H1 (cell line): ENCODE data around the gene EIPR1. TPM values are rescaled to one million over a fixed set of nuclear protein-coding genes. Genes with fewer than 3 reads are reported as not detected.

Experiments
- CTCF ChIA-PET: fragments of 300-600 bp; sonication (Branson Sonifier 250); formaldehyde crosslinking; loops from one replicate; lab custom pipeline; 2021; ENCODE audit not compliant: partially characterized antibody; lab: Charles Lee
- POLR2A ChIA-PET: fragments of 300-600 bp; sonication (Branson Sonifier 250); formaldehyde crosslinking; loops from one replicate; lab custom pipeline; 2021; ENCODE audit warnings: inconsistent platforms; ENCODE audit not compliant: partially characterized antibody; lab: Charles Lee
- DNase-seq, 2 experiments: peaks; one replicate each; pipeline versions ENCODE4 v3.0.0 to v3.0.0-alpha.2; 2010 to 2022; ENCODE audit warnings: low spot score in 2 of 2, low read depth in 1 of 2, mixed read lengths in 1 of 2
- FAIRE-seq: peaks from 2 replicates; lab custom pipeline; 2011; peaks lifted over from hg19 to GRCh38; lab: Jason Lieb, UNC
- H2AFZ ChIP-seq: 2 replicates; pipeline ENCODE4 v1.8.1; 2012; ENCODE audit warnings: low read length, inconsistent platforms
- H2AK5ac ChIP-seq: 2 replicates; pipeline ENCODE4 v1.6.1; 2013; ENCODE audit warnings: low read depth, low read length
- H2BK120ac ChIP-seq: replicated peaks from 2 replicates; pipeline ENCODE3; 2013; ENCODE audit warnings: low read depth, low read length, inconsistent platforms
- H2BK12ac ChIP-seq: 2 replicates; pipeline ENCODE4 v1.6.1; 2013; ENCODE audit warnings: low read depth, low read length
- H2BK15ac ChIP-seq: 2 replicates; pipeline ENCODE4 v1.6.1; 2013; ENCODE audit warnings: low read length
- H2BK20ac ChIP-seq: 2 replicates; pipeline ENCODE4 v1.6.1; 2013; ENCODE audit warnings: low read length
- H2BK5ac ChIP-seq: 2 replicates; pipeline ENCODE4 v1.6.1; 2013; ENCODE audit warnings: low read depth, low read length
- H3K14ac ChIP-seq: 2 replicates; pipeline ENCODE4 v1.6.1; 2013; ENCODE audit warnings: inconsistent platforms; ENCODE audit not compliant: insufficient read length
- H3K18ac ChIP-seq: 2 replicates; pipeline ENCODE4 v1.6.1; 2013; ENCODE audit warnings: low read length; ENCODE audit errors: extremely low read depth
- H3K23ac ChIP-seq: 2 replicates; pipeline ENCODE4 v1.6.1; 2013; ENCODE audit warnings: inconsistent platforms; ENCODE audit not compliant: insufficient read length
- H3K23me2 ChIP-seq: 2 replicates; pipeline ENCODE4 v1.6.1; 2013; ENCODE audit warnings: low read depth, low read length
- H3K27ac ChIP-seq: 2 replicates; pipeline ENCODE4 v1.6.1; 2011; ENCODE audit warnings: low read depth, low read length, inconsistent platforms
- H3K27me3 ChIP-seq, 4 experiments: replicated peaks in 1 of 4; 1 replicate in 1 of 4; 2 replicates in 3 of 4; pipeline versions ENCODE4 v1.6.1 to v1.8.1; 2011 to 2013; ENCODE audit warnings: low read length in 3 of 4, mild to moderate bottlenecking in 3 of 4, inconsistent platforms in 2 of 4, mixed read lengths in 2 of 4, moderate library complexity in 1 of 4; ENCODE audit not compliant: control insufficient read depth in 3 of 4, insufficient read depth in 3 of 4; ENCODE audit errors: extremely low read depth in 1 of 4
- H3K36me3 ChIP-seq, 4 experiments: 2 replicates each; pipeline versions ENCODE4 v1.6.1 to v1.8.1; 2011 to 2013; ENCODE audit warnings: mild to moderate bottlenecking in 4 of 4, low read length in 3 of 4, moderate library complexity in 2 of 4, control low read depth in 1 of 4, inconsistent platforms in 1 of 4; ENCODE audit not compliant: insufficient read depth in 4 of 4, control insufficient read depth in 2 of 4
- H3K4ac ChIP-seq: replicated peaks from 2 replicates; pipeline ENCODE3; 2013; ENCODE audit warnings: low read length, low read depth, mixed read lengths, inconsistent platforms; ENCODE audit not compliant: insufficient read length
- H3K4me1 ChIP-seq, 4 experiments: replicated peaks in 1 of 4; 1 replicate in 1 of 4; 2 replicates in 3 of 4; pipeline versions ENCODE4 v1.6.1 to v1.8.1; 2011 to 2013; ENCODE audit warnings: low read length in 3 of 4, inconsistent platforms in 2 of 4, mixed read lengths in 1 of 4; ENCODE audit not compliant: insufficient read depth in 4 of 4, control insufficient read depth in 3 of 4
- H3K4me2 ChIP-seq, 2 experiments: 2 replicates each; pipeline versions ENCODE4 v1.6.1 to v1.8.1; 2011 to 2013; ENCODE audit warnings: low read depth in 2 of 2, low read length in 2 of 2, control low read depth in 1 of 2, inconsistent platforms in 1 of 2, mild to moderate bottlenecking in 1 of 2; ENCODE audit not compliant: insufficient read depth in 1 of 2
- H3K4me3 ChIP-seq, 4 experiments: fragments of 200-600, 300-600 bp in 1 of 4; sonication (generic), shearing (Covaris generic), sonication (Bioruptor Twin) in 1 of 4; 2 replicates each; pipeline versions ENCODE4 v1.5.1 to v1.8.1; 2011 to 2016; ENCODE audit warnings: low read length in 4 of 4, low read depth in 3 of 4, control low read depth in 2 of 4, inconsistent platforms in 2 of 4, mild to moderate bottlenecking in 2 of 4, mixed read lengths in 1 of 4, moderate library complexity in 1 of 4; ENCODE audit not compliant: insufficient read depth in 2 of 4; ENCODE audit errors: extremely low read depth in 1 of 4
- H3K56ac ChIP-seq: replicated peaks from 2 replicates; pipeline ENCODE3; 2013; ENCODE audit warnings: low read depth, mild to moderate bottlenecking, mixed read lengths, low read length, inconsistent platforms; ENCODE audit not compliant: insufficient read length
- H3K79me1 ChIP-seq: 2 replicates; pipeline ENCODE4 v1.6.1; 2013; ENCODE audit warnings: low read depth, low read length, control low read depth
- H3K79me2 ChIP-seq, 2 experiments: 2 replicates each; pipeline versions ENCODE4 v1.6.1 to v1.8.1; 2012 to 2013; ENCODE audit warnings: low read length in 2 of 2, mild to moderate bottlenecking in 2 of 2, inconsistent platforms in 1 of 2; ENCODE audit not compliant: insufficient read depth in 2 of 2, control insufficient read depth in 1 of 2
- H3K9ac ChIP-seq, 4 experiments: replicated peaks in 1 of 4; 1 replicate in 1 of 4; 2 replicates in 3 of 4; pipeline versions ENCODE4 v1.6.1 to v1.8.1; 2011 to 2013; ENCODE audit warnings: low read depth in 3 of 4, low read length in 3 of 4, control low read depth in 2 of 4, mild to moderate bottlenecking in 2 of 4, moderate library complexity in 2 of 4, inconsistent platforms in 1 of 4; ENCODE audit errors: extremely low read depth in 1 of 4
- H3K9me3 ChIP-seq, 2 experiments: 2 replicates each; pipeline versions ENCODE4 v1.6.1 to v1.8.1; 2012 to 2013; ENCODE audit warnings: mild to moderate bottlenecking in 2 of 2, moderate library complexity in 2 of 2, control low read depth in 1 of 2, inconsistent platforms in 1 of 2, low read depth in 1 of 2, low read length in 1 of 2, mixed read lengths in 1 of 2; ENCODE audit not compliant: insufficient read depth in 2 of 2
- H4K20me1 ChIP-seq, 2 experiments: replicated peaks in 1 of 2; 2 replicates each; pipeline versions ENCODE3 to v1.8.1; 2011 to 2013; ENCODE audit warnings: inconsistent platforms in 2 of 2, low read length in 2 of 2, mild to moderate bottlenecking in 1 of 2; ENCODE audit not compliant: insufficient read depth in 2 of 2, control insufficient read depth in 1 of 2
- H4K5ac ChIP-seq: 2 replicates; pipeline ENCODE4 v1.6.1; 2013; ENCODE audit warnings: low read length, low read depth, mixed read lengths, inconsistent platforms; ENCODE audit not compliant: insufficient read length
- H4K8ac ChIP-seq: 2 replicates; pipeline ENCODE4 v1.8.0; 2013; ENCODE audit warnings: mild to moderate bottlenecking, moderate library complexity, low read length, inconsistent platforms; ENCODE audit not compliant: insufficient read depth; ENCODE audit errors: extremely low read depth
- H4K91ac ChIP-seq: replicated peaks from 2 replicates; pipeline ENCODE3; 2013; ENCODE audit warnings: low read length, mixed read lengths, inconsistent platforms; ENCODE audit not compliant: insufficient read length
- ASH2L ChIP-seq: fragments of 200-600, 300-600 bp; sonication (generic); IDR thresholded peaks from one replicate; pipeline ENCODE4 v1.7.1; 2017; ENCODE audit warnings: low read length
- BRCA1 ChIP-seq: IDR thresholded peaks from 2 replicates; pipeline ENCODE4 v1.6.1; 2012; ENCODE audit warnings: low read depth, low read length, improper control_type of control experiment
- CBX8 ChIP-seq: fragments of 300-800, 300-1000 bp; sonication (generic); IDR thresholded peaks from 2 replicates; pipeline ENCODE4 v1.7.1; 2016; ENCODE audit warnings: low read depth, low read length, borderline replicate concordance
- GTF2F1 ChIP-seq: IDR thresholded peaks from 2 replicates; pipeline ENCODE4 v1.6.1; 2012; ENCODE audit warnings: low read depth, low read length, improper control_type of control experiment, borderline replicate concordance
- JUN ChIP-seq: IDR thresholded peaks from 2 replicates; pipeline ENCODE4 v1.6.1; 2011; ENCODE audit warnings: low read depth, mild to moderate bottlenecking, improper control_type of control experiment, low read length
- TAF1 ChIP-seq: IDR thresholded peaks from 2 replicates; pipeline ENCODE4 v1.6.1; 2011; ENCODE audit warnings: mild to moderate bottlenecking, low read depth, low read length
- TAF7 ChIP-seq: optimal IDR thresholded peaks from 2 replicates; pipeline ENCODE3; 2011; ENCODE audit warnings: low read depth, mild to moderate bottlenecking, inconsistent platforms, low read length, moderate library complexity, borderline replicate concordance
- WGBS, 2 experiments: shearing (Covaris generic) in 1 of 2; methylation state at CpG; one replicate each; pipeline versions ENCODE4 v1.1.6 to v1.1.7; 2013 to 2015; ENCODE audit warnings: low lambda C conversion rate in 2 of 2, mixed read lengths in 2 of 2, inconsistent platforms in 1 of 2, low coverage in 1 of 2, missing lambda C conversion rate in 1 of 2; ENCODE audit not compliant: insufficient replicate concordance in 2 of 2, insufficient coverage in 1 of 2, insufficient read length in 1 of 2; ENCODE audit errors: extremely low coverage in 1 of 2, missing lambda C conversion rate in 1 of 2; 5-methylcytosine and 5-hydroxymethylcytosine counted together
- polyA plus RNA-seq, 7 experiments: library from polyadenylated mRNA; depleted of rRNA in 3 of 7; stranded (reverse) in 5 of 7; unstranded in 2 of 7; fragments of >200 nt in 5 of 7; fragments of 200-250 nt in 2 of 7; gene quantifications; 1 replicate in 5 of 7; 2 replicates in 1 of 7; 4 replicates in 1 of 7; pipeline versions ENCODE4 v1.2.1 to v1.2.3, GENCODE V29; 2011 to 2013; ENCODE audit warnings: missing spikeins in 2 of 7, mixed read lengths in 2 of 7
- total RNA-seq: library from RNA; stranded (reverse); fragmentation: NEBNext Ultra II Directional; extraction: Animal tissue kit (Norgen Biotek cat#: 25700); gene quantifications from 2 replicates; pipeline ENCODE4 v1.2.1, GENCODE V29; 2021
- TF ChIP-seq, protein P1 (sequence below): IDR thresholded peaks from 2 replicates; pipeline ENCODE4 v1.6.1; 2012; ENCODE audit warnings: low read length, inconsistent platforms
- TF ChIP-seq, protein P2 (sequence below), 3 experiments: IDR thresholded peaks; 1 replicate in 2 of 3; 2 replicates in 1 of 3; pipeline versions ENCODE4 v1.5.1 to v1.6.1; 2011; ENCODE audit warnings: low read length in 3 of 3, mild to moderate bottlenecking in 3 of 3, inconsistent platforms in 2 of 3, low read depth in 1 of 3, moderate library complexity in 1 of 3; ENCODE audit not compliant: insufficient read depth in 1 of 3; ENCODE audit errors: control extremely low read depth in 1 of 3

Gene EIPR1
- total and polyA plus RNA-seq, 2 of the 8 experiments (the other 6 are each of a cell fraction or from before 2014, with no cell fraction given), result 26.3 to 56.4 TPM

DNA sequence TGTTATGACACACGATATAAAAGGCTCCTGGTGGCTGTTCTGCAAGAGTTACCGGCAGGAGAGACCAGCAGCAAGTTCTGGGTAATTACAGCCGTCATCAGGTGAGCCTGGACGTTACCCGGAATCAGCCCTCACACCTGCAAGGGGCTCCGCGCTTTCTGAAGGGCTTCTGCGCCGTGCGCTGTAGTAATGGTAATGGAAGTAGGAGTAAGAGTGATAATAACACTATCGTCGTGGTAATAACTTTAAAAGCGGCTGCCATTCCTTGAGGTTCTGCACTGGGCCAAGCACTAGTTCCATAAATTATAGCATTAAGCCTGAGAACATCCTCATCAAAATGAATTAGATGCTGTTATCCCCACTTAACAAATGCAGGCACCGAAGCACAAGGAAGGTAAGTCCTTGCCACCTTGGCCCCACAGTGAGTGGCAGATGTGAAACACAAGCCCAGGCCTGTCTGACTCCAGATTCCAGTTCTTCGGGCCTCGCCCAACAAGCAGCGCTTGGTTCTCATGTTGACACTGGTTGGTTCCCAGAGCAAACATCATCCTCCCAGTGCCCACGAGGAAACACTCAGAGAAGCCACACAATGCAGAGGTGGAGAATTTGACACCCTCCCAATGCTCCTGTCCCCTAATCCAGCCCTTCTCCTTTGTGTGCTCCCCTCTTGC, 205.2 kb downstream of the EIPR1 start:
- H3K18ac ChIP-seq, result no peak overlapping the region
- H3K56ac ChIP-seq, result no peak overlapping the region
- H3K9ac ChIP-seq, result no peak overlapping the region
- no peaks in the 10 kb centered on the region for H3K23me2 ChIP-seq
- WGBS, 2 experiments, result 96% methylated on average over 18 of the region's 18 CpGs; no CpG with 5 or more reads in 1 of the 2 experiments
- no peaks in the 10 kb centered on the region for H3K27me3 ChIP-seq
- FAIRE-seq, result no peak
- no peak overlapping the region for H2AFZ ChIP-seq
- H3K14ac ChIP-seq, result no peak overlapping the region
- H3K4me1 ChIP-seq, result peaks cover 0 to 10% (median 7%) of the 10 kb centered on the region in 4 experiments; a peak in 4 of 7 replicates
- no peaks in the 10 kb centered on the region for H3K79me2 ChIP-seq
- H4K20me1 ChIP-seq, result peaks cover 0 to 1% of the 10 kb centered on the region in 2 experiments
- no peaks in the 10 kb centered on the region for H3K36me3 ChIP-seq
- no peak overlapping the region for H2BK15ac ChIP-seq
- H2BK120ac ChIP-seq, result no peak overlapping the region
- H2AK5ac ChIP-seq, result no peak overlapping the region
- no peak overlapping the region for H2BK12ac ChIP-seq
- H3K4ac ChIP-seq, result no peak overlapping the region
- ChIA-PET POLR2A (no interaction called here), CTCF (interaction anchor here (1.1 kb wide), 1 partner anchor 26 kb away, joined by 3 read pairs; no protein-coding TSS in a partner anchor)
- 0 out of 2 replicates have a peak, but pooled peaks cover 3% of the 10 kb centered on the region for H3K79me1 ChIP-seq
- DNase-seq, result no peak
- H3K27ac ChIP-seq, result no peak overlapping the region
- H3K23ac ChIP-seq, result no peak overlapping the region
- H4K5ac ChIP-seq, result no peak overlapping the region
- H2BK5ac ChIP-seq, result no peak overlapping the region
- no peaks in the 10 kb centered on the region for H3K9me3 ChIP-seq
- no peak overlapping the region for H3K4me2 ChIP-seq
- H4K91ac ChIP-seq, result no peak overlapping the region
- H3K4me3 ChIP-seq, result no peak overlapping the region
- H4K8ac ChIP-seq, result no peak overlapping the region
- no peak overlapping the region for H2BK20ac ChIP-seq
- TF ChIP-seq TAF1 (no peak), GTF2F1 (no peak), CBX8 (no peak), ASH2L (no peak), BRCA1 (no peak), TAF7 (no peak), JUN (no peak)
- TF ChIP-seq, protein P1, sequence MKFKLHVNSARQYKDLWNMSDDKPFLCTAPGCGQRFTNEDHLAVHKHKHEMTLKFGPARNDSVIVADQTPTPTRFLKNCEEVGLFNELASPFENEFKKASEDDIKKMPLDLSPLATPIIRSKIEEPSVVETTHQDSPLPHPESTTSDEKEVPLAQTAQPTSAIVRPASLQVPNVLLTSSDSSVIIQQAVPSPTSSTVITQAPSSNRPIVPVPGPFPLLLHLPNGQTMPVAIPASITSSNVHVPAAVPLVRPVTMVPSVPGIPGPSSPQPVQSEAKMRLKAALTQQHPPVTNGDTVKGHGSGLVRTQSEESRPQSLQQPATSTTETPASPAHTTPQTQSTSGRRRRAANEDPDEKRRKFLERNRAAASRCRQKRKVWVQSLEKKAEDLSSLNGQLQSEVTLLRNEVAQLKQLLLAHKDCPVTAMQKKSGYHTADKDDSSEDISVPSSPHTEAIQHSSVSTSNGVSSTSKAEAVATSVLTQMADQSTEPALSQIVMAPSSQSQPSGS, result no peak
- TF ChIP-seq, protein P2, sequence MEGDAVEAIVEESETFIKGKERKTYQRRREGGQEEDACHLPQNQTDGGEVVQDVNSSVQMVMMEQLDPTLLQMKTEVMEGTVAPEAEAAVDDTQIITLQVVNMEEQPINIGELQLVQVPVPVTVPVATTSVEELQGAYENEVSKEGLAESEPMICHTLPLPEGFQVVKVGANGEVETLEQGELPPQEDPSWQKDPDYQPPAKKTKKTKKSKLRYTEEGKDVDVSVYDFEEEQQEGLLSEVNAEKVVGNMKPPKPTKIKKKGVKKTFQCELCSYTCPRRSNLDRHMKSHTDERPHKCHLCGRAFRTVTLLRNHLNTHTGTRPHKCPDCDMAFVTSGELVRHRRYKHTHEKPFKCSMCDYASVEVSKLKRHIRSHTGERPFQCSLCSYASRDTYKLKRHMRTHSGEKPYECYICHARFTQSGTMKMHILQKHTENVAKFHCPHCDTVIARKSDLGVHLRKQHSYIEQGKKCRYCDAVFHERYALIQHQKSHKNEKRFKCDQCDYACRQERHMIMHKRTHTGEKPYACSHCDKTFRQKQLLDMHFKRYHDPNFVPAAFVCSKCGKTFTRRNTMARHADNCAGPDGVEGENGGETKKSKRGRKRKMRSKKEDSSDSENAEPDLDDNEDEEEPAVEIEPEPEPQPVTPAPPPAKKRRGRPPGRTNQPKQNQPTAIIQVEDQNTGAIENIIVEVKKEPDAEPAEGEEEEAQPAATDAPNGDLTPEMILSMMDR (IDR thresholded peaks at IDR 0.05; ENCODE audit: control extremely low read depth in 1 of 3, insufficient read depth in 1 of 3, low read depth in 1 of 3, low read length in 3 of 3), result no peak
